ENCODE data around the gene PIK3AP1.

Gene PIK3AP1

DNA sequence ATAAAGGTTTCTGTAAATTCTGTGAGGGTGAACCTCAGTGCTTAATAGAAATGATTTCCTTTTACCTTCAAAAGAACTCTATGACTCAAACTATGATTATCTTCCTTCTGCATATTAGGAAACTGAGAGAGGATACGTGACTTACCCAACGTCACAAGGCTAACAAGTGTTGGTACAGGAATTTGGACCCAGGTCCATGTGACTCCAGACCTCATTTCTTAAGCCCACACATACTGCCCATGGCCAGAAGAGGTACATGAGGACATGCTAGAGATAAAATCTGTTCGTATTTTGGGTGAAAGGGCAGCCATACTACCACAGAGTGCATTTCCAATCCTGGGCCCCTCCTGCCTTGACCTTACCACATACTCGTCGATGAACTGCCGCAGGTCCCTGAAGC is 72.0 kb downstream of the PIK3AP1 start:
- no peak for DNase-seq (ENCODE audit: low read depth in 3 of 3, low spot score in 1 of 3)

DNA sequence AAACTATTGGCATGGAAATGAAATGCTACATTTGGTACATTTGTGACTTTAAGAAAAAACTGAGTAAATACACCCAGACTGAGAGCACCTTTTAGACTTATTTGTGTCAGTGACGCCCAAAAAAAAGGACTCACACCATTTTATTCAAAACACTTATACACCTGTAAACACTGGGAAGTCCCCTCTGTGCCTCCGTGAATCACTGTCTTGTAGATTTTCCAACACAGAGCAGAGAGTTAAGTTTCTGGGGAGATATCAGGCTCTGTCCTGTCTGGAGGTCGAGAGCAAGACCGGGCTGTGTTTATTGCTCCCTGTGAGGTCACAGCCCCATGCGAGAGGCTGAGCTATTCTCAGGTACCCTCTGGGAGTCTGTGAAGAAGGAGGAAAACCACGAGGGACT is 72.8 kb downstream of the PIK3AP1 start:
- no peak for DNase-seq (ENCODE audit: low read depth in 3 of 3, low spot score in 1 of 3)

DNA sequence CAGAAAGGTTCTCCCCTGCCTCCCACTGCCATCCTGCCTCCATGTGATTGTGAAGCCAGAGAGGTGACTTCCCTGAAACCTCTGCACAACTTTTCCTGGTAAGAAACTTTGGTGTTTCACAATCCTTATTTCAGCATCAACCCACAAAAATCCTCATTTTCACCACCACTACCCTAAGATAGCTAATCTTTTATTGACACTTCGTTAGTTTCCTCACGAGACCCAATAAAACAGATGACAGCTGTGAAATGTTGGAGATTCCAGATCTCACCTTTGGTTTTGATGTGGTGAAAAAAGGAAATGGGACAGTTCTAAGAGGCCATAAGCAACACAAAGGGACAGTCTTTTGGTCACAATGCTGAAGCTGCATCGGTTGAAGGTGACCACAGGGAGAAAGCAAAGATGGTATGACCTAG is 73.6 kb downstream of the PIK3AP1 start:
- DNase-seq (ENCODE audit: low read depth in 3 of 3, low spot score in 1 of 3): no peak

DNA sequence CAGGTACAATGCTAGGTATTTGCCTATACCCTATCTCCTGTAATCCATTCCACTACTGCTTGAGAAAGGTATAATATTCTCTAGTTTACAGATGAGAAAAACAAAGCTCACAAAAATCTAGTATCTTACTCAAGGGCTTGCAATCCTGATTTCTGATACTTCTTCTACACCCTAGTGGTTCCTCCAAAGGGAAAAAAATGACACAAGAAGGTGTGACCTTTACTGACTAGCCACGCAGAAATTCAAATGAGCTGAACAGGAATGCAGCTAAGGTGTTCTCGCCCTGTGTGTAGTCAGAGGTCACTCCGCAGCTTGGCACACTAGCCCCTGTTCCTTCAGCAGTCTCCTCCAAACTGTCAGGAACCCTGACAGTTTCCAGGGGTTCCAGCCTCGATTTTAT is 74.0 kb downstream of the PIK3AP1 start:
- DNase-seq (ENCODE audit: low read depth in 3 of 3, low spot score in 1 of 3): no peak

DNA sequence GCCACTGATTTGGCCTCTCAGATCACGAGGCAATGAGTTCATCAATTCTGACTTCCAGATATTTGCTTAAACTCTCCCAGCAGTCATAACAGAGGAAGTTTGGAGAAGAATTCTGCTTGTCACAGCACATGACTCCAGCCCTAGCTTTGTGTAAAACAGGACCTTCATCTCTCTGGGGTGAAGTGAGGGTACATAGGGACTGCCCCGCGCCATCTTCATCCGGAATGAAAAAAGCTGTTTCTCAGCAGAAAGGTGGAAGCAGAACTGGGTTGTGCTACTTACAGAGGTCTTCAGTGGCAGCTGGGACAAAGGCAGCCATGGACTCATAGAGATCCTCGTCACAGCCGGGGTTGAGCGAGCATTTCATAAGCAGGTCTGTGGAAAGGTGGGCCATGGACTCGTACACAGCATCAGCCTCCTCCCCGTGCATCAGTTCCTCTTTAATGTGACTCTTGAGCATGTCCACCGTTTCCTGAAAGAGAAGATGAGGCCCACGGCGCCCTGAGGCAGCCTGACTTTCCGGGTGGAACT is 75.1 kb downstream of the PIK3AP1 start:
- DNase-seq (ENCODE audit: low read depth in 3 of 3, low spot score in 1 of 3): no peak

DNA sequence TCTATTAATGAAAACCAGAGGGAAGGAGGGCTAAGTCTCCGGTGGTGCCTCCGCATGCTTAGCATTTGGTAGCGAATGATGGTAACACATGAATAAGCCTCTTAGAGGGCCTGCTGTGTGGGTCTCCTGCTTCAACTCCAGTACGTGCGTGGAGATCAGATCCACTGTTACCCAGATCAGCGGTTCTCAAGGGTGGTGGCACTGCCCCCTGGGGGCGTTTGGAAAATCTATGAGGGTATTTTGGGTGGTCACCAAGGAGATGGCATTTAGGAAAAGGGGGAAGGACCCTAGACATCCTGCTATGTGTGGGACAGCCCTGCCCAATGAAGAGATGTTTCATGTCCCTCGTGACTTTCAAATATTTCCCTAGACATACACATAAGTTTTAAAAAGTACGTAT is 76.4 kb downstream of the PIK3AP1 start:
- no peak for DNase-seq (ENCODE audit: low read depth in 3 of 3, low spot score in 1 of 3)

DNA sequence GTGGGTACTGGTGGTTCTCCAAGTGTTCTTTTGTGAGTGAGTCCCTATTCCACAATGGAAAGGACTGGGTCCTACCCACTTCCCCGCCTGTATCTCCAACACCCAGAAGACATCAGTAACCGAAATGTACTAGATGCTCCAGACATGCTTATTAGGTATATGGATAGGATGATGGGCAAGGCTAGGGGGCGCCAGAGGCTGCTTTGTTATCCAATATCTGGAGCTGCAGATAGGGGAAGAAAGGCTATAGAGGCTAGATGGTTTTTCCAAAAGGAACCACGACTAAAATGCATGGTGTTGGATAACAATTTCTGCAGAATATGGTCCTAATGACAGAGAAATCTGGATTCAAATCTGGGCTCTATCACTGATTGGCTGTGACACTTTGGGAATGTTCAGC is 77.3 kb downstream of the PIK3AP1 start:
- DNase-seq (ENCODE audit: low read depth in 3 of 3, low spot score in 1 of 3): no peak

DNA sequence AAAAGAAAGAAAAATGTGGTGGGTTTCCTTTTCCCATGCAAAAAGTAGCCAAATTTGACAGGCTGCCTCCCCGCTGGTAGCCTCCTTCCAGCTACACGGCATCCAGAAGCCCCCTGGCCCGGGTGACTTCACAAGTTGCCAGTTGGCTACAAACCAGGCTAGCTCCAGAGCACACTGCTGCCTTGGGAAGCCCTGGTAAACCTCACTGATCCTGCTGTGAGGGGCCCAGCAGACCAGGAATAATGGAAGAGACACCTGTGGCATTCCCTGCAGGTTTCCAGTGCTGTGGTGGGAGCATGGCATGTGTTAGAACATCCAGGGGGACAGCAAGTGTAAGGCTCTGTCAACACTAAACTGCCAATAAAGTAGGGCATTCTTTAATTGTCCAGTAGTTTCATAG is 77.8 kb downstream of the PIK3AP1 start:
- DNase-seq (ENCODE audit: low read depth in 3 of 3, low spot score in 1 of 3): no peak

DNA sequence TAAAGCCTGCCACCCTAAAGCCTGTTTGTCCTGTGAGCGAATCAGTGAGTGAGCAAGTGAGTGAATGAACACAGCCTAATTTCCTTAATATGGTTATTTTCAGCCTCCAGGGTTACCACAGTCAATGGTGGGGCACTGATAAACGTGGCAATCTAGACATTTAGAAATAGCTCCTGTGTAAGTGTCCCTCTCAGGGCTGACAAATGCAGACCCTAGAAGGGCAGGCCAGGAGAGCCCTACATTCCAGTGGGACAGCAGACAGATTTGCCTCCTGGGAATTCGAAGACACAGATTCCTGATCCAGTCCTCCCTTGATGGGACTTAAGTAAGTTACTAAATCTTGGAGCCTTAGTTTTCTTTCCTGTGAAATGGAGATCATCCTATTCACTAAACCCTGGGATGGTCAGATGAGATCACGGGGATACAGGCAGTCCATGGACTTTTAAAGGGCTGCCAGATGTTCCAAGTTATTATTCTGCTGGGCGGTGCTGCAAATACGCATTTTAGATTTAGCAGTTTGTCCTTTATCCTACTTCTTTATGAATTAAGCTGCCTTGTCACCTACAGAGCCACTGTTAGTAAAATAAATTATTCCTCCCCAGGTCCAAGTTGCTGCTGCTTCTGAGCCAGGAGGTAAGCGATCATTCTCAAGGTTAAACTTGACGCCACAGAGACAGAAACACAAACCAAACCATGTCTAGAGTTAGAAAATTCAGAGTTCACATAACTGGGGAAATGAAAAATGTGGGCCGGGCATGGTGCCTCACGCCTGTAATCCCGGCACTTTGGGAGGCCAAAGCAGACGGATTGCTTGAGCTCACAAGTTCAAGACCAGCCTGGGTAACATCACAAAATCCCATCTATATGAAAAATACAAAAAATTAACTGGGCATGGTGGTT is 78.7 kb downstream of the PIK3AP1 start:
- no peak for DNase-seq (ENCODE audit: low read depth in 3 of 3, low spot score in 1 of 3)

DNA sequence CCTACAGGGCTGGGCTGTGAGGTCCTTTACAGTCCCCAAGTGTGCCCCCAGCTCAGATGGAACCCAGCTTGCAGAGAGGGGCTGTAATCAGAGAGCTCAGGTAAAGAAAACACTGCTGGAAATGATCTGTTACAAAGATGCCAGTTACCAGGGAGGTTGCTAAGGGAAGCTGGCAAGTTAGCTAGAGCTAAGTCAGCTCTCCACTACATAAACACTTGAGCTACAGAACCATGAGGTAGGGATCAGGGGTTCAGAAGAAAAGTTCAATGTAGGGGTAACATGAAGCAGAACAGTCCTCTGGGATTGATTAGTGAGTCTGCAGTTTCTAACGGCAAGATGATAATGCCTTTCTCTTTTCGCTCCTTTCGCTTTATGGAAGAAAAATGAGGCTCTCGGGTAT is 80.4 kb downstream of the PIK3AP1 start:
- DNase-seq (ENCODE audit: low read depth in 3 of 3, low spot score in 1 of 3): no peak

DNA sequence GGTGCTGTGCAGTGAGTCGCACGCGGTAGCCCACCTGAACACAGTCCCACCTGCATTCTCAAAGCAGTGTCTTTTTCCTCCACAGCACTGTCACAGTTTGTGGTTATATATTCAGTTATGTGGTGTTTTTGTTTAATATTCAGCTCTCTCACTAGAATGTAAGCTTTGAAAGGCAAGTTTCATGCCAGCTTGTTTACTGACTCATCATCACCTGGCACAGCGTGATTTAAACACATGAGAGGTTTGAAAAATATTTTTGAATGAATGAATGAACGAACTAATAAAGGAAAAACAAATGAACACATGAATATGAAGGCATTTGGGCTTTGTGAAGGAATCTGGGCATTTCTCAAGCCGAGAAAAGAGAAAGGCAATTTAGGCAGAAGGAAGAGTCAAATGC is 81.6 kb downstream of the PIK3AP1 start:
- no peak for DNase-seq (ENCODE audit: low read depth in 3 of 3, low spot score in 1 of 3)

DNA sequence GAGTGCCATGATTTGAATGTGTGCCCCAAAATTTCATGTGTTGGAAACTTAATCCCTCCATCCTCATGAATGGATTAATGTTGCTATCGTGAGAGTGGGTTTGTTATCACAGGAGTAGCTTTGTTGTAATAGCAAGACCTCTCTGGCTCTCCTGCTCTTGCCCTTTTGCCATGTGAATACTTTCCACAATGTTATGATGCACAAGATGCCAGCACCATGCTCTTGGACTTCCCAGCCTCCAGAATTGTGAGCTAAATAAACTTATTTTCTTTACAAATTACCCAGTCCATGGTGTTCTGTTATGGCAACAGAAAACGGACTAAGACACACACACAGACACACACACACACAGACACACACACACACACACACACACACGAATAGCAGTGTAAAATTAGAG is 82.2 kb downstream of the PIK3AP1 start:
- no peak for DNase-seq (ENCODE audit: low read depth in 3 of 3, low spot score in 1 of 3)

DNA sequence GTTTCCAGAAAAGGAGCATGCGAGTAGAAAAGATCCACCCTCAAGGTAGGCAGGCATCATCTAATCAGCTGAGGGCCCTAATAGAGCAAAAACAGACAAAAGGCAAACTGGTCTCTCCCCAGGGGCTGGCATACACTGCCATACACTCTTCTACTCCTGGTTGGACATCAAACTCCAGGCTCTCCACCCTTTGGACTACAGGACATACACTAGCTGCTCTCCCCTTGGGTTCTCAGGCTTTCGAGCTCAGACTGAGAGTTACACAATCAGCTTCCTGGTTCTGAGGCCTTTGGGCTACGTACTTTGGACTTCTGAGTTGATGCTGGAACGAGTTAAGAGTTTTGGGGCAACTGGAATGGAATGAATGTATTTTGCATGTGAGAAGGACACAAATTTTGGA is 82.6 kb downstream of the PIK3AP1 start:
- no peak for DNase-seq (ENCODE audit: low read depth in 3 of 3, low spot score in 1 of 3)

DNA sequence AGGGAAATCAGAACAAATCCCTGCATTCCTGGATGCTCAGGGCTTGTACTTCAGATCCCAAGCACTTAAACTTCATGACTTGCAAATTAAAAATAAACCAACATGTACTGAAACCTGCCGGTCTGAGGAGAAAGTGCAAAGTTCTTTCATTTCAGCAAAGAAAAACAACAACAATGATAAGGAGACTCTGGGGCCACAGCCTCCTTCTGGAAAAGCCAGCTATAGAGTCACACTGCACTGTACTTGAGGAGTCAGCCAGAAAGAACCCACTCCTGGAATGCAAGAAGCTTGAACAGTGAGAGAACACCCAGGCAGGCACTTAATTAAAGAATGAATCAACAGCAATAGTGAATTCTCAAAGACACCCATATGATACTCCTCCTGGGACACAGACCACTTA is 83.8 kb downstream of the PIK3AP1 start:
- DNase-seq (ENCODE audit: low read depth in 3 of 3, low spot score in 1 of 3): no peak

DNA sequence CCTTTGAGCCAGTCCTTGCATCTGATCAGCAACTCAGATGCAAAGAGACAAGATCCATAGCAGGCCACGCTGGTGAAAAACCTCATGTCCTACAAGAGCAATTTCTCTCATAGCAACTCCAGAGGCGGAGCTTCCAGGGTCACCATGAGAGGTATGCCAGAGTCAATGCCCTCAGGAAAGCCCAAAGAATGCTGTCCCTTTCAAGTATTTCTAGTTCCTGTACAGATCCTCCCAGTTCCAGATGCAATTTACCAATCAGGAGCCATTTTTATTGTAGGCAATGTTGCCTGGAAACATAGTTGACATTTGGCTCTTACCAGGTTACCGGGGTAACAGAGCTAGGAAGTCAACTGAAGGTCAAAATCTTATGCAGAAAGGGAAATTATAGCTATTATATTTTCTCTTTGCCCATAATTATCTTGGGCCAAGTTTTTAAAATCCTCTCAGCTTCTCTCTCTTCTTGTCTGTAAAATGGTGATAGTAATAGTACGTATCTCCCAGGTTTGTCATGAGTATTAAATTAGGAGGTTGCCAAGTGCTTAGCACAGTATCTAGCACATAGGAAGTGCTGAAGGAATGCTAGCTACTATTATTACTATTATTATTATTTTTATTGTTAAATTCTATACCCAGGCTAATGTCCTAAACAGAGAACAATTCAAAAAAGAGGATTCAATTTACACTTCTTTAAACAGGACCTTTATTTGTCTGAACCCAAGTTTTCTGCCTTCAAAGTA is 87.2 kb downstream of the PIK3AP1 start:
- DNase-seq (ENCODE audit: low read depth in 3 of 3, low spot score in 1 of 3): no peak

DNA sequence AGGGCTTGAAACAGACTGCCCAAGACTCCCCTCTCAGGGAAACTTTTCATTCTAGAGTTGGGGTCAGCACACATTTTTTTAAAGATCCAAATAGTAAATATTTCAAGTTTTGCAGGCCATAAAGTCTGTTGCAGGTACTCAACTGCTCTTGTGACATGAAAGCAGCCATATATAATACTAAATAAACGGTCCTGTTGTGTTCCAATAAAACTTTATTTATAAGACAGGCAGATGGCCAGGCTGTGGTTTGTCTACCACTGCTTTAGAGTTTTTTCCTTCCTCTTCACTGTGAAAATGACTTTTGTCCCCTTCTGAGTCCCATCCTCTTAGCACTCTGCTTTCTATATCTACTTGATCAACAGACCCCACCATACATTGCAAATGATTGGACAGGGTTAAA is 93.0 kb downstream of the PIK3AP1 start:
- no peak for DNase-seq (ENCODE audit: low read depth in 3 of 3, low spot score in 1 of 3)

DNA sequence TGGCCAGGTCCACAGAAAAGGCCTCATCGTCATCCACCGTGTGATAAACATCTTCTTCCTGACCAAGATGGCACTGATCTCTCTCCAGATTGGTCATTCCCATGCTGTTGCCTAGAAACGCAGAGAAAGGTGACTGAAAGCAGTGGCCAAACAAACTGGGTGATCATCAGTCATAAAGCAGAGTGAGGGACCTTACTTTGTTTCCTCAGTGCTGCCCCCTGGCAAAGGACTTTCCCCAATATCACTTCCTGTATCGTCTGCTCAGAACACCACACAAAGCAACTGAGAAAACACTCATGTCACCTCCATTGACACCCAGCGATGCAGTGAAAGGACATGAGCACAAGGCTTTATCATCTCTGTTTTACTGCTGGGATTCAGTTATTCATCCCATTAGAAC is 93.5 kb downstream of the PIK3AP1 start:
- DNase-seq (ENCODE audit: low read depth in 3 of 3, low spot score in 1 of 3): no peak

DNA sequence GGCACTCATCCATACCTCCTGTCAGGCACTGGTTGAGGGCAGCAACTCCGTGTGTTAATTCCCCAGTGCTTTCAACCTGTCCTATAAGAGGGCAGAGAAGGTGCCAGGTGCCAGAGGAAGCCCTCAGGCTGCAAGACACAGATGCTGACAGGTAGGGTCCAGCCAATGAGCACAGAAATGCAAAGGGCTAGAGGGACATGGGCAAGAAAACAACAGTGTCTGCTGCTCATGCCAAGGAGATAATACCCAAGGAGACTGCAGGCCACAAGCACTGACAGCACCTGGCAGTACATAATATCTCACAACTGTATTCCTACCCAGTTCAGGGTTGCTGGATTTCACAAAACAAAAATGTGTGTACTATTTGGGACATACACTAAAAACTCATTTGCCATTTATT is 95.1 kb downstream of the PIK3AP1 start:
- DNase-seq (ENCODE audit: low read depth in 3 of 3, low spot score in 1 of 3): no peak

DNA sequence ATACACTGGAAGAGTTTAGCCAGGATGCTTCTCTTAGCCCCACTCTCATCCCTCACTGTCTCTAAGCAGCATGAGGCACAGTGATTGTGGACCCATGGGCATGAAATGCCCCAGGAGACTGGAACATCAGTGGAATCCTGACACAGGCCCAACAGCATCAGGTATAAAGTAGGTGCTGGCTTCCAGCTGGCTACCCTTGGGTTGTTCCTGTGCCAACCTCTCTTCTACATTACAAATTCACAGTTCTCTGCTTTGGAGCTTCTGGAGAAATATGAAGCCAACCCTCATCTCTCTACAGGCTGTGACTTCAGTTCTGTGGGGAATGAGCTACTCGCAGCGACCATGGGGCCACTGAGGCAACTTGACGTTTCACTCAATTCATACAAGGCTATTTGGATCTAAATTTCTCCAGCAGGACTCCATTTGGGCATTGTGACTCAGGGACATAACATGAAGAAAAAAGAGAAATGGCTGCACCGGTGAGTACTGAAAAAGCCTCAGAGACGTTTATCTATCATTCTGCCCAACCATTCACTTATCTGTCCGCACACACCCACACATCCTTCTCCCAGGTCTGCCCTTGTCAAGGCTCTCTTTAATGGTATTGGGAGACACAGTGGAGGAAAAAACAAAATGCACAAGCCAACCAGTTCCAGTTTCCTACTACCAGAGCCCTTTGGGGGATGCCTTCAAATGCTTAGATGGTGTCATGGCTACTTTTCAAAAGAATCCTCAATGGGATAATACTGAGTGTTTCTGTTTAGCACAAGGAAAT is 98.1 kb downstream of the PIK3AP1 start:
- no peak for DNase-seq (ENCODE audit: low read depth in 3 of 3, low spot score in 1 of 3)

DNA sequence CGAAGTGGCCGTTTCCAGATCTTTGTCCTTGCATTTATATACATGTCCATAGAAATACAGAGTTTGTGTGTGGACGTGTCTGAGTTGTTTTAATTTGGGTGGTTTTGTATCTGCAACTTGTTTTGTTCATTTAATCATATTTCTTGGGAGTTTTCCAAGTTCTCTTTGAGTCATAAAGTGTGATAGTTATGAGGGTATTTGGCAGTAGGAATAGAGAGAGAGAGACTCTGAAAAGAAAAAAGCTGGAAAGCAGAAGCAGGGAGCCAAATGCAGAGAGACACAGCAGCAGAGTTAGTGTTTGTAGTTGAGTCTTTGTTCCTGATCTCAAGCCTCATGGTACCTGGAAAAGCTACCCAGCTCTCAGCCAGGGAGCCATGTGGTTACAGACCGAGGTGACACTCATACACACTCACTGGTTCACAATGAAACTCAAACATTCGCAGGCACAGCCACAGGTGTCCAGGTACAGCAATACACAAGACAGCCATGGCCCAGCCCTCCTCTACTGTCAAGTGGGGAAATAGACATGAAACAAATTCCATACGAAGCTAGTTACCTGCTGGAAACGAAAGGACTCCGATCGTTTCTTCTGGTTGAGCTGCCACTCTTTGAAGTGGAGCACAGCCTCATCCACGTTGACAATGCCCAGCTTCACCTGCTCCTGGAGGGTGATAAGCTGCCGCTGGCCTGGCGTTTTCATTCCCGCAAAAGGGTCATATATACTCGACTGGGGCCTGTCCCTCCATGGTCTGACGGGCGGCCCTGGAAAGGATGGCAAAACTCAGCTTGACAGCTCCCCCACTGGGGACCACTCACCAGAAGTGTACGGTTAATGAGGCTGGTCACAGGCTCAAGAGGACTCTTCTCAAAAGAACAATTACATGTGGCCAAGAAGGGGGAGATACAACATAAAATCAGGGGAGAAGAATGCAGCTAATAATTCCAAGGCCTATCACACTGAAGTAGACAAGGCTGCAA is 100.2 kb downstream of the PIK3AP1 start:
- no peak for DNase-seq (ENCODE audit: low read depth in 3 of 3, low spot score in 1 of 3)
